ENCODE measurements around the gene DOCK4.

The DOCK4 gene

DNA sequence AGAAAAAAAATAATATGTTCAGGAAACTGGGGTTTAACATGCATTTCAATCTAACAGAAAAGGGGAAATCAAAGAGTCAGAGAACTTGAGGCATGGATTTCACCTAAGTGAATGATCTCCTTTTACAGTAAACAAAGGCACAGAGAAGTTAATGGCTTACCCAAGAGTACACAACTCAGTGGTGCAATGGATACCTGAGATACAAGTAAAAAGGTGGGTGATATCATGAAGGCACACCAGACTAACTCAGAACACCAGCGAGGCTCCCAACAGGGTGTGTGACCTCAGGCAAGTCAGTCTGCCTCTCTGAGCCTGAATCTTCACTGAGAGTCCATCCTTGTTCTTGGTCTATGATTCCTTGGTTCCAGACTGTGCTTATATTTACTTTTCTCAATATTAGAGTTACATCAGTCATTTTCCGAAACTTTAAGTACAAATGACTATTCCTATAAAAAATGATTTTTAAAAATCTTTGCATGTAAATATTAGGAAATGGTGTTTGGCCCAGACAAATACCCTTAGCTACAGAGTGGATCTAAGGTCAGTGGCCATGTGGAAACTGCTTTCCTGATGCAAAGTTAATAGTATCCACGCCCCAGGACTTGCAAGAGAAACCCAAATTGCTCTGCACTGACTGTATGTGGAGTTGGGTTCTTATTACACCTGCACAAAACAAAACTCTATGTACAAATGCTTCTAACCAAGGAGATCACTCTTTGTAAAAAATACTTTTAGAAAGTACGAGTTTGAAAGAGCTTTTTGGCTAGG lies 361.1 kb downstream of the DOCK4 start:
- H3K27me3 Mint-ChIP-seq (ENCODE audit: low read depth), result no peaks in the 10 kb centered on the region
- peaks cover 2% of the 10 kb centered on the region for H3K9me3 Mint-ChIP-seq
- peaks cover 81% of the 10 kb centered on the region for H3K36me3 Mint-ChIP-seq (ENCODE audit: low read depth)
- TF ChIP-seq, protein P1, sequence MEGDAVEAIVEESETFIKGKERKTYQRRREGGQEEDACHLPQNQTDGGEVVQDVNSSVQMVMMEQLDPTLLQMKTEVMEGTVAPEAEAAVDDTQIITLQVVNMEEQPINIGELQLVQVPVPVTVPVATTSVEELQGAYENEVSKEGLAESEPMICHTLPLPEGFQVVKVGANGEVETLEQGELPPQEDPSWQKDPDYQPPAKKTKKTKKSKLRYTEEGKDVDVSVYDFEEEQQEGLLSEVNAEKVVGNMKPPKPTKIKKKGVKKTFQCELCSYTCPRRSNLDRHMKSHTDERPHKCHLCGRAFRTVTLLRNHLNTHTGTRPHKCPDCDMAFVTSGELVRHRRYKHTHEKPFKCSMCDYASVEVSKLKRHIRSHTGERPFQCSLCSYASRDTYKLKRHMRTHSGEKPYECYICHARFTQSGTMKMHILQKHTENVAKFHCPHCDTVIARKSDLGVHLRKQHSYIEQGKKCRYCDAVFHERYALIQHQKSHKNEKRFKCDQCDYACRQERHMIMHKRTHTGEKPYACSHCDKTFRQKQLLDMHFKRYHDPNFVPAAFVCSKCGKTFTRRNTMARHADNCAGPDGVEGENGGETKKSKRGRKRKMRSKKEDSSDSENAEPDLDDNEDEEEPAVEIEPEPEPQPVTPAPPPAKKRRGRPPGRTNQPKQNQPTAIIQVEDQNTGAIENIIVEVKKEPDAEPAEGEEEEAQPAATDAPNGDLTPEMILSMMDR (IDR thresholded peaks at IDR 0.05; ENCODE audit: unreplicated experiment in 3 of 3), result no peak
- H3K27ac Mint-ChIP-seq, result no peak overlapping the region
- H3K4me1 Mint-ChIP-seq, result no peaks in the 10 kb centered on the region
- H3K4me3 Mint-ChIP-seq, result no peak overlapping the region

DNA sequence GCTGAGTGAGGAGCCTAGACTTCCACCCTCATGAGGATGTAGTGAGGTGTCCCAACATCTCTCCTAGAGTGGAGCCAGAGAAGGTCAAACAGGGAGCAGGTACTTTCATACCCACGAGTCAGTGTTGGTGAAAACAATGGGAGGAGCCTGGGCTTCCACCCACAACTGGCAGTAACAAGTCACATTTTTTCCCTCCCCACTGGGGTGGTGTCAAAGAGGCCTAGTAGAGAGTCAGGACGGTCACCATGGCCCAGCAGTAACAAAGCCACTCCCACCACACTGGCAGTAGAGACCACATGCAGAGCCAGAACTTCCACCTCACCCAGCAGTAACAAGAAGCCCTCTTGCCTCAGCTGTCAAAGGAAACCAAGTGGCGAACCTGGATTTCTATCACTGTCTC lies 363.7 kb downstream of the DOCK4 start:
- no peak overlapping the region for H3K27ac Mint-ChIP-seq
- TF ChIP-seq, protein P1 (IDR thresholded peaks at IDR 0.05; ENCODE audit: unreplicated experiment in 3 of 3), result no peak
- H3K9me3 Mint-ChIP-seq, result peaks cover 5% of the 10 kb centered on the region
- no peaks in the 10 kb centered on the region for H3K4me1 Mint-ChIP-seq
- H3K36me3 Mint-ChIP-seq (ENCODE audit: low read depth), result peaks cover 68% of the 10 kb centered on the region
- H3K4me3 Mint-ChIP-seq, result no peak overlapping the region
- no peaks in the 10 kb centered on the region for H3K27me3 Mint-ChIP-seq (ENCODE audit: low read depth)

DNA sequence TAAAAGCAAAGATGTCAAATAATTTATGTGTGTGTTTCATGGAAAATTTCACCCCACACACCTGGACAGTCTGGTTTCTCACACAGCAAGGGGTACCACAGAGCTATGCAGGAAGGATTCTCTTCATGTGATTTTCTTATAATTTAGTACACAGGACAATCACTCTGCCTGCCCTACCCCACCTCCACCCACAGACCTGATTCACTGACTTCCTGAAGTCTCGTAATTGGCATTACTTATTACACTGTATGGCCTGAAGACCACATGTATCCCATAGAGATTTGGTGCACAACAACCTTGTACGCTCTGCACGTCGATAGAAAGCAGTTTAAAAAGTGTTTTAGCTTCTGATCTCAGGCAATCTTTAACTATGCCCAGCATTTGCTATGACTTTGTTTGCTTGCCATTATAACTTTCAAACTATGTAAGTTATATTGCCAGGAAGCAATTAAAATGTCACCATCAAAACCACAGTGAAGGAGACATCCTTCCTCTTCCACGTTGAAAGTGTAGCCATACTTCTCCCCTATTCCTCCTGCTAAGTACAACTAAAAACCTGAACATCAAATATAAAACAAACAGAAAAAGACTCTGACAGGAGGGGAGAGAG lies 364.5 kb downstream of the DOCK4 start:
- peaks cover 66% of the 10 kb centered on the region for H3K36me3 Mint-ChIP-seq (ENCODE audit: low read depth)
- no peaks in the 10 kb centered on the region for H3K4me1 Mint-ChIP-seq
- H3K27me3 Mint-ChIP-seq (ENCODE audit: low read depth), result no peaks in the 10 kb centered on the region
- H3K9me3 Mint-ChIP-seq, result peaks cover 6% of the 10 kb centered on the region
- TF ChIP-seq, protein P1 (IDR thresholded peaks at IDR 0.05; ENCODE audit: unreplicated experiment in 3 of 3), result no peak
- H3K4me3 Mint-ChIP-seq, result no peak overlapping the region
- H3K27ac Mint-ChIP-seq, result no peak overlapping the region

DNA sequence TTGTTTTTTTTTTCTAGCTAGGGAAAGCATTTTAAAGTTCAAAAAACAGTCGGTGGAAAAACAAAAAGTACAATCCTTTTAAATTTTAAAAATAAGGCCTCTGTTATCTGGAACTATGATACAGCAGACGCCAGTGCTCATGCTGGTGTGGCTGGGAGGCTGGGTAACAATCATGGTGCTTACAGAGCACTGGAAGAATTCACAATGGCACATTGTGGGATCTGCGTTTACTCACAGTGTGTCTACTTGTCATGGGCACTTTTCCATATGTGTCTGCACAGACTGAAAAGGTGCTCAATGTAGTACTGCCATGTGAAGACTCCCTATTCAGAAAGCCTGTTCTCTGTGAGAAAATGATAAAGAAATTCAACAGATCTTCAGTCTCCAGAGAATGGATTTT lies 365.7 kb downstream of the DOCK4 start:
- peaks cover 12% of the 10 kb centered on the region for H3K9me3 Mint-ChIP-seq
- H3K36me3 Mint-ChIP-seq (ENCODE audit: low read depth), result peaks cover 62% of the 10 kb centered on the region
- H3K4me1 Mint-ChIP-seq, result no peaks in the 10 kb centered on the region
- TF ChIP-seq, protein P1 (IDR thresholded peaks at IDR 0.05; ENCODE audit: unreplicated experiment in 3 of 3), result no peak
- no peak overlapping the region for H3K4me3 Mint-ChIP-seq
- no peaks in the 10 kb centered on the region for H3K27me3 Mint-ChIP-seq (ENCODE audit: low read depth)
- no peak overlapping the region for H3K27ac Mint-ChIP-seq

DNA sequence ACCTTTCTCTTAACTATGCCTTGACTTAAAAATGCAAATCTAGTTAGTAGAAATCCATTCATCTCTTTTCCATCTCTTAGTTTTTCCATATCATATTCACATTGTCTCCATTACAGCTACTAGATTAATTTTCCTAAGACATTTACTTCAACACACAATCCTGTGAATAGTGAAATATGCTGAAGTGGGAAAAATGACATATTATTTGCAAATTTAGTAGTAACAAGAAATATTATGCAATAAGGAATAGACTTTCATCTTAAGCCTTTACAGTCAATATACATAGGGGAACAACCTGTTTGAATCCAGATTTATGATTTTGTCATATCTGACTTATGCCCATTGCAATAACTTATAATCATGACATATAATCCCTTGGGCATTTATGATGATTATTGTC lies 366.9 kb downstream of the DOCK4 start:
- Mint-ChIP-seq H3K27me3 (ENCODE audit: low read depth) (no peaks in the 10 kb centered on the region), H3K36me3 (ENCODE audit: low read depth) (peaks cover 55% of the 10 kb centered on the region), H3K4me3 (no peak overlapping the region), H3K27ac (no peak overlapping the region), H3K4me1 (no peaks in the 10 kb centered on the region), H3K9me3 (peaks cover 12% of the 10 kb centered on the region)
- TF ChIP-seq, protein P1 (IDR thresholded peaks at IDR 0.05; ENCODE audit: unreplicated experiment in 3 of 3), result no peak

DNA sequence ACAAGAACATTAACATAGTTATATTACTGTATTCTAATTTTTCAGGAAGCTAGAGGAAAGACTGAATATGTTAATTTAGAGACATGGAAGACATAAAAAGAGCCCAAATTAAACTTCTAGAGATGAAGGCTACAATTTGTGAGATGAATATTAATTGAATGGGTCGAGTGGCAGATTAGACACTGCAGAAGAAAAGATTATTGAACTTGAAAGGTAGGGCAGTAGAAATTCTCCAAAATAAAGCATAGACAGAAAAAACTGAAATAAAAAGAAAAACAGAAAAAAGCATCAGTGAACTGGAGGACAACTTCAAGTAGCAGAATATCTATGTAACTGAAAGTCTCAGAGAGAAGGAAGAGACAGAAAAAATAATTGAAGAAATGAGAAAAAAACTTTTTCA lies 369.6 kb downstream of the DOCK4 start:
- H3K9me3 Mint-ChIP-seq, result peaks cover 12% of the 10 kb centered on the region
- TF ChIP-seq, protein P1 (IDR thresholded peaks at IDR 0.05; ENCODE audit: unreplicated experiment in 3 of 3), result no peak
- H3K4me3 Mint-ChIP-seq, result no peak overlapping the region
- H3K27me3 Mint-ChIP-seq (ENCODE audit: low read depth), result no peaks in the 10 kb centered on the region
- H3K27ac Mint-ChIP-seq, result no peak overlapping the region
- H3K36me3 Mint-ChIP-seq (ENCODE audit: low read depth), result peaks cover 44% of the 10 kb centered on the region
- H3K4me1 Mint-ChIP-seq, result no peaks in the 10 kb centered on the region
